Hepatocyte (in vitro differentiated cells): ENCODE measurements around the gene ELOVL1. TPM values are rescaled to one million over a fixed set of nuclear protein-coding genes. Genes with fewer than 3 reads are reported as not detected.

Source experiments
- DNase-seq: peaks from one replicate; pipeline ENCODE4 v3.0.0-alpha.2; 2016; ENCODE audit warnings: low spot score
- H2AFZ ChIP-seq: fragments of 200-600 bp; sonication (generic); 2 replicates; pipeline ENCODE4 v1.6.0; 2016; ENCODE audit warnings: antibody characterized with exemption, mild to moderate bottlenecking
- H3K27ac ChIP-seq: fragments of 200-600 bp; sonication (generic); 2 replicates; pipeline ENCODE4 v1.5.1; 2016; ENCODE audit warnings: mild to moderate bottlenecking
- H3K27me3 ChIP-seq: fragments of 200-600 bp; sonication (generic); 2 replicates; pipeline ENCODE4 v1.6.1; 2016
- H3K36me3 ChIP-seq: fragments of 200-600 bp; sonication (generic); replicated peaks from 2 replicates; pipeline ENCODE4 v1.5.1; 2016; ENCODE audit warnings: low read depth; ENCODE audit not compliant: insufficient read depth
- H3K4me1 ChIP-seq: fragments of 200-600 bp; sonication (generic); 2 replicates; pipeline ENCODE4 v1.5.1; 2016; ENCODE audit warnings: mild to moderate bottlenecking, moderate library complexity; ENCODE audit not compliant: insufficient read depth
- H3K4me2 ChIP-seq: fragments of 200-600 bp; sonication (generic); 2 replicates; pipeline ENCODE4 v1.6.0; 2016
- H3K4me3 ChIP-seq: fragments of 200-600 bp; sonication (generic); 2 replicates; pipeline ENCODE4 v1.5.1; 2016; ENCODE audit warnings: mild to moderate bottlenecking
- H3K79me2 ChIP-seq: fragments of 200-600 bp; sonication (generic); 2 replicates; pipeline ENCODE4 v1.6.0; 2017; ENCODE audit warnings: mild to moderate bottlenecking
- H3K9me2 ChIP-seq: fragments of 200-600 bp; sonication (generic); replicated peaks from 2 replicates; pipeline ENCODE4 v1.6.0; 2017; ENCODE audit warnings: mild to moderate bottlenecking; ENCODE audit not compliant: insufficient read depth
- H3K9me3 ChIP-seq: fragments of 200-600 bp; sonication (generic); 2 replicates; pipeline ENCODE4 v1.5.1; 2016; ENCODE audit warnings: low read depth, mild to moderate bottlenecking
- H4K20me1 ChIP-seq: fragments of 200-600 bp; sonication (generic); 2 replicates; pipeline ENCODE4 v1.6.0; 2016; ENCODE audit warnings: mild to moderate bottlenecking; ENCODE audit not compliant: insufficient read depth, poor library complexity, severe bottlenecking
- EZH2 ChIP-seq: fragments of 200-600 bp; sonication (generic); IDR thresholded peaks from 2 replicates; pipeline ENCODE4 v1.6.1; 2016; ENCODE audit warnings: antibody characterized with exemption, mild to moderate bottlenecking, borderline replicate concordance
- EZH2phosphoT487 ChIP-seq: fragments of 200-600 bp; sonication (generic); IDR thresholded peaks from one replicate; pipeline ENCODE4 v1.6.1; 2018; ENCODE audit warnings: antibody characterized with exemption, mild to moderate bottlenecking, low read depth, moderate library complexity; ENCODE audit not compliant: unreplicated experiment, severe bottlenecking
- WGBS: methylation state at CpG from one replicate; pipeline ENCODE4 v1.1.6; 2016; ENCODE audit warnings: low lambda C conversion rate; ENCODE audit errors: missing lambda C conversion rate; 5-methylcytosine and 5-hydroxymethylcytosine counted together
- polyA plus RNA-seq: library from polyadenylated mRNA; unstranded; fragments of >200 nt; fragmentation: Nextera tagmentation; extraction: Ambion mirVana; gene quantifications from 2 replicates; pipeline ENCODE4 v1.2.1, GENCODE V29; 2016
- total RNA-seq: library from RNA; depleted of rRNA; stranded (reverse); fragments of >200 nt; gene quantifications from 2 replicates; pipeline ENCODE4 v1.2.3, GENCODE V29; 2014
- TF ChIP-seq, protein P1 (sequence below): fragments of 200-600 bp; sonication (generic); IDR thresholded peaks from 2 replicates; pipeline ENCODE4 v1.5.1; 2016; ENCODE audit warnings: antibody characterized with exemption, mild to moderate bottlenecking; ENCODE audit not compliant: poor library complexity

The ELOVL1 gene
- total and polyA plus RNA-seq, 2 experiments from 2014 or later: 90.8 to 185 TPM

- H2AFZ ChIP-seq: no peak overlapping the region
- peaks cover 5% of the 10 kb centered on the region for H3K4me1 ChIP-seq
- TF ChIP-seq EZH2phosphoT487 (no peak), EZH2 (no peak)
- TF ChIP-seq, protein P1, sequence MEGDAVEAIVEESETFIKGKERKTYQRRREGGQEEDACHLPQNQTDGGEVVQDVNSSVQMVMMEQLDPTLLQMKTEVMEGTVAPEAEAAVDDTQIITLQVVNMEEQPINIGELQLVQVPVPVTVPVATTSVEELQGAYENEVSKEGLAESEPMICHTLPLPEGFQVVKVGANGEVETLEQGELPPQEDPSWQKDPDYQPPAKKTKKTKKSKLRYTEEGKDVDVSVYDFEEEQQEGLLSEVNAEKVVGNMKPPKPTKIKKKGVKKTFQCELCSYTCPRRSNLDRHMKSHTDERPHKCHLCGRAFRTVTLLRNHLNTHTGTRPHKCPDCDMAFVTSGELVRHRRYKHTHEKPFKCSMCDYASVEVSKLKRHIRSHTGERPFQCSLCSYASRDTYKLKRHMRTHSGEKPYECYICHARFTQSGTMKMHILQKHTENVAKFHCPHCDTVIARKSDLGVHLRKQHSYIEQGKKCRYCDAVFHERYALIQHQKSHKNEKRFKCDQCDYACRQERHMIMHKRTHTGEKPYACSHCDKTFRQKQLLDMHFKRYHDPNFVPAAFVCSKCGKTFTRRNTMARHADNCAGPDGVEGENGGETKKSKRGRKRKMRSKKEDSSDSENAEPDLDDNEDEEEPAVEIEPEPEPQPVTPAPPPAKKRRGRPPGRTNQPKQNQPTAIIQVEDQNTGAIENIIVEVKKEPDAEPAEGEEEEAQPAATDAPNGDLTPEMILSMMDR: no peak
- WGBS: 100% methylated on average over 2 of the region's 2 CpGs
- no peak overlapping the region for H3K4me2 ChIP-seq
- no peaks in the 10 kb centered on the region for H3K79me2 ChIP-seq
- H3K36me3 ChIP-seq: no peaks in the 10 kb centered on the region
- no peak overlapping the region for H3K27ac ChIP-seq
- no peaks in the 10 kb centered on the region for H4K20me1 ChIP-seq
- H3K9me3 ChIP-seq: no peaks in the 10 kb centered on the region
- DNase-seq: no peak
- H3K27me3 ChIP-seq: no peaks in the 10 kb centered on the region
- H3K9me2 ChIP-seq: no peaks in the 10 kb centered on the region
- no peak overlapping the region for H3K4me3 ChIP-seq
Measured at GRCh38 chr1:43354936-43355335, 12.9 kb downstream of the ELOVL1 start.

GRCh38 chr1:43354471-43354870, 13.3 kb downstream of the ELOVL1 start:
- Histone ChIP-seq H3K4me3 (no peak overlapping the region), H3K27ac (no peak overlapping the region), H2AFZ (no peak overlapping the region), H3K79me2 (no peaks in the 10 kb centered on the region), H3K9me3 (no peaks in the 10 kb centered on the region), H3K4me2 (no peak overlapping the region), H3K36me3 (no peaks in the 10 kb centered on the region), H3K27me3 (no peaks in the 10 kb centered on the region), H3K4me1 (peaks cover 9% of the 10 kb centered on the region), H4K20me1 (no peaks in the 10 kb centered on the region), H3K9me2 (no peaks in the 10 kb centered on the region)
- WGBS: 83% methylated on average over 2 of the region's 2 CpGs
- DNase-seq: no peak
- TF ChIP-seq, protein P1: no peak
- TF ChIP-seq EZH2phosphoT487 (no peak), EZH2 (no peak)

- Histone ChIP-seq H3K9me3 (no peaks in the 10 kb centered on the region), H3K79me2 (no peaks in the 10 kb centered on the region), H3K4me1 (peaks cover 17% of the 10 kb centered on the region), H3K4me2 (no peak overlapping the region), H3K9me2 (no peaks in the 10 kb centered on the region), H3K27me3 (no peaks in the 10 kb centered on the region), H3K27ac (no peak overlapping the region), H3K36me3 (no peaks in the 10 kb centered on the region), H4K20me1 (no peaks in the 10 kb centered on the region), H2AFZ (no peak overlapping the region), H3K4me3 (no peak overlapping the region)
- TF ChIP-seq EZH2phosphoT487 (no peak), EZH2 (no peak)
- TF ChIP-seq, protein P1: no peak
- no peak for DNase-seq
- WGBS: 52% methylated on average over 3 of the region's 3 CpGs
Measured at GRCh38 chr1:43352881-43353280, 14.9 kb downstream of the ELOVL1 start.

- no peaks in the 10 kb centered on the region for H3K9me2 ChIP-seq
- no peak overlapping the region for H3K4me3 ChIP-seq
- no peaks in the 10 kb centered on the region for H3K27me3 ChIP-seq
- H2AFZ ChIP-seq: no peak overlapping the region
- H3K27ac ChIP-seq: no peak overlapping the region
- H4K20me1 ChIP-seq: no peaks in the 10 kb centered on the region
- TF ChIP-seq EZH2phosphoT487: no peak
- no peak for TF ChIP-seq EZH2
- TF ChIP-seq, protein P1: no peak
- H3K79me2 ChIP-seq: no peaks in the 10 kb centered on the region
- no peaks in the 10 kb centered on the region for H3K9me3 ChIP-seq
- peaks cover 17% of the 10 kb centered on the region for H3K4me1 ChIP-seq
- H3K36me3 ChIP-seq: no peaks in the 10 kb centered on the region
- no peak for DNase-seq
- H3K4me2 ChIP-seq: no peak overlapping the region
- 93% methylated on average over 2 of the region's 2 CpGs for WGBS
Measured at GRCh38 chr1:43352351-43352705, 15.5 kb downstream of the ELOVL1 start.
